ENCODE measurements around the gene GPR39.
"Not testable (repeated sequence)": the region's sequence is repeated elsewhere in the genome, so short reads cannot be mapped to it uniquely, and the experiment has no call there.

GRCh38 chr2:132537061-132537460 is 120.5 kb downstream of the GPR39 start:
- not testable (repeated sequence) for TF ChIP-seq CTCF (IDR thresholded peaks at IDR 0.05); ZFX (IDR thresholded peaks at IDR 0.05; ENCODE audit: borderline replicate concordance)

Measured in 22Rv1 (cell line).